ENCODE results near the gene BCAS4. TPM values are rescaled to one million over a fixed set of nuclear protein-coding genes. Genes with fewer than 3 reads are reported as not detected.

BCAS4 gene
- total RNA-seq, 1 experiment from 2014 or later, result 13.5 TPM

GRCh38 chr20:50810842-50811241, 16.0 kb downstream of the BCAS4 start:
- DNase-seq, result no peak
- no peaks in the 10 kb centered on the region for H3K9me3 Mint-ChIP-seq (ENCODE audit: low read depth, unreplicated experiment)
- no peak overlapping the region for H3K4me3 Mint-ChIP-seq (ENCODE audit: low read depth, unreplicated experiment)
- H3K4me1 Mint-ChIP-seq (ENCODE audit: low read depth, unreplicated experiment), result peaks cover 8% of the 10 kb centered on the region
- BruUV-seq (replicated peaks), result no TSS peak
- intact Hi-C loops (cut with micrococcal nuclease; ENCODE audit: unreplicated experiment), result no loop called here
- no peaks in the 10 kb centered on the region for H3K36me3 Mint-ChIP-seq (ENCODE audit: insufficient read depth, unreplicated experiment)
- no peaks in the 10 kb centered on the region for H3K27me3 Mint-ChIP-seq (ENCODE audit: unreplicated experiment)
- CTCF ChIA-PET, result no interaction called here
- no peak for TF ChIP-seq CTCF (IDR thresholded peaks at IDR 0.05; ENCODE audit: unreplicated experiment)
- H3K27ac Mint-ChIP-seq (ENCODE audit: unreplicated experiment), result no peak overlapping the region

GRCh38 chr20:50813101-50813643, 18.3 kb downstream of the BCAS4 start:
- Mint-ChIP-seq H3K27me3 (ENCODE audit: unreplicated experiment) (no peaks in the 10 kb centered on the region), H3K4me3 (ENCODE audit: low read depth, unreplicated experiment) (no peak overlapping the region), H3K36me3 (ENCODE audit: insufficient read depth, unreplicated experiment) (peaks cover under 1% of the 10 kb centered on the region), H3K27ac (ENCODE audit: unreplicated experiment) (no peak overlapping the region), H3K9me3 (ENCODE audit: low read depth, unreplicated experiment) (no peaks in the 10 kb centered on the region), H3K4me1 (ENCODE audit: low read depth, unreplicated experiment) (peaks cover 11% of the 10 kb centered on the region)
- intact Hi-C loops (cut with micrococcal nuclease; ENCODE audit: unreplicated experiment), result no loop called here
- TF ChIP-seq CTCF (IDR thresholded peaks at IDR 0.05; ENCODE audit: unreplicated experiment), result no peak
- no peak for DNase-seq
- BruUV-seq (replicated peaks), result no TSS peak
- CTCF ChIA-PET, result no interaction called here

GRCh38 chr20:50813801-50814200, 18.9 kb downstream of the BCAS4 start:
- no peak for TF ChIP-seq CTCF (IDR thresholded peaks at IDR 0.05; ENCODE audit: unreplicated experiment)
- Mint-ChIP-seq H3K36me3 (ENCODE audit: insufficient read depth, unreplicated experiment) (peaks cover 7% of the 10 kb centered on the region), H3K4me3 (ENCODE audit: low read depth, unreplicated experiment) (no peak overlapping the region), H3K27me3 (ENCODE audit: unreplicated experiment) (no peaks in the 10 kb centered on the region), H3K9me3 (ENCODE audit: low read depth, unreplicated experiment) (no peaks in the 10 kb centered on the region), H3K4me1 (ENCODE audit: low read depth, unreplicated experiment) (peaks cover 17% of the 10 kb centered on the region), H3K27ac (ENCODE audit: unreplicated experiment) (no peak overlapping the region)
- no TSS peak for BruUV-seq (replicated peaks)
- CTCF ChIA-PET, result no interaction called here
- intact Hi-C loops (cut with micrococcal nuclease; ENCODE audit: unreplicated experiment), result no loop called here
- no peak for DNase-seq

GRCh38 chr20:50814438-50815161, 19.7 kb downstream of the BCAS4 start:
- intact Hi-C loops (cut with micrococcal nuclease; ENCODE audit: unreplicated experiment), result loop anchor here (5.0 kb wide), 1 partner anchor 143 kb away; the partner anchor contains the start of genes DPM1 and MOCS3

More at GRCh38 chr20:50814438-50815161, 19.7 kb downstream of the BCAS4 start:
- H3K27ac Mint-ChIP-seq (ENCODE audit: unreplicated experiment), result no peak overlapping the region
- no TSS peak for BruUV-seq (replicated peaks)
- H3K4me3 Mint-ChIP-seq (ENCODE audit: low read depth, unreplicated experiment), result no peak overlapping the region
- no peaks in the 10 kb centered on the region for H3K9me3 Mint-ChIP-seq (ENCODE audit: low read depth, unreplicated experiment)
- no peaks in the 10 kb centered on the region for H3K27me3 Mint-ChIP-seq (ENCODE audit: unreplicated experiment)
- DNase-seq, result no peak
- H3K36me3 Mint-ChIP-seq (ENCODE audit: insufficient read depth, unreplicated experiment), result peaks cover 7% of the 10 kb centered on the region
- TF ChIP-seq CTCF (IDR thresholded peaks at IDR 0.05; ENCODE audit: unreplicated experiment), result no peak
- CTCF ChIA-PET, result no interaction called here
- H3K4me1 Mint-ChIP-seq (ENCODE audit: low read depth, unreplicated experiment), result peaks cover 19% of the 10 kb centered on the region

Data from Calu3 (cell line).